HepG2 (cell line): ENCODE data around the gene MIER2. TPM values are rescaled to one million over a fixed set of nuclear protein-coding genes. Genes with fewer than 3 reads are reported as not detected.

Experiments used
- BORCS8-MEF2B ChIP-seq: sonication (generic); formaldehyde crosslinking; IDR thresholded peaks from 2 replicates; pipeline ENCODE4 v1.8.0; 2022; ENCODE audit warnings: mild to moderate bottlenecking, missing genetic modification reagents
- CBFB ChIP-seq: sonication (generic); formaldehyde crosslinking; IDR thresholded peaks from 2 replicates; pipeline ENCODE4 v1.4.0; 2020; ENCODE audit warnings: missing genetic modification reagents
- CCDC6 ChIP-seq: sonication (generic); formaldehyde crosslinking; IDR thresholded peaks from 2 replicates; pipeline ENCODE4 v1.8.1; 2022; ENCODE audit warnings: mild to moderate bottlenecking, missing genetic modification reagents, moderate library complexity
- CTCF ChIP-seq: sonication (generic); formaldehyde crosslinking; IDR thresholded peaks from 2 replicates; pipeline ENCODE4 v1.5.0; 2020; ENCODE audit warnings: mild to moderate bottlenecking, missing genetic modification reagents, moderate library complexity
- FOSL2 ChIP-seq: sonication (generic); formaldehyde crosslinking; IDR thresholded peaks from 2 replicates; pipeline ENCODE4 v1.4.0; 2020; ENCODE audit warnings: missing genetic modification reagents
- KDM3A ChIP-seq: IDR thresholded peaks from 2 replicates; pipeline ENCODE4 v1.6.1; 2018; ENCODE audit warnings: low read depth, missing compliant biosample characterization
- MAZ ChIP-seq, 2 experiments: sonication (generic) in 1 of 2; formaldehyde crosslinking in 1 of 2; IDR thresholded peaks; 2 replicates each; pipeline versions ENCODE4 v1.5.0 to v1.6.1; 2012 to 2020; ENCODE audit warnings: low read depth in 2 of 2, mild to moderate bottlenecking in 2 of 2, borderline replicate concordance in 1 of 2, improper control_type of control experiment in 1 of 2, low read length in 1 of 2, missing genetic modification reagents in 1 of 2, moderate library complexity in 1 of 2
- PATZ1 ChIP-seq: sonication (generic); formaldehyde crosslinking; IDR thresholded peaks from 2 replicates; pipeline ENCODE4 v1.4.0; 2020; ENCODE audit warnings: missing genetic modification reagents
- RCOR2 ChIP-seq: IDR thresholded peaks from 2 replicates; pipeline ENCODE4 v1.6.1; 2016; ENCODE audit warnings: missing biosample characterization, missing genetic modification reagents
- TEAD2 ChIP-seq: sonication (generic); formaldehyde crosslinking; IDR thresholded peaks from 2 replicates; pipeline ENCODE4 v1.9.0; 2021; ENCODE audit warnings: missing genetic modification reagents
- THRA ChIP-seq: sonication (generic); formaldehyde crosslinking; IDR thresholded peaks from 2 replicates; pipeline ENCODE4 v1.4.0; 2020; ENCODE audit warnings: missing genetic modification reagents, borderline replicate concordance
- ZBTB4 ChIP-seq: sonication (generic); formaldehyde crosslinking; IDR thresholded peaks from 2 replicates; pipeline ENCODE4 v1.4.0; 2020; ENCODE audit warnings: missing genetic modification reagents, mild to moderate bottlenecking, borderline replicate concordance
- ZNF609 ChIP-seq: sonication (generic); formaldehyde crosslinking; IDR thresholded peaks from 2 replicates; pipeline ENCODE4 v1.4.0; 2020; ENCODE audit warnings: mild to moderate bottlenecking, missing genetic modification reagents, borderline replicate concordance
- polyA plus RNA-seq, 8 experiments: library from polyadenylated mRNA; depleted of rRNA in 3 of 8; stranded (reverse) in 7 of 8; unstranded in 1 of 8; fragments of >200 nt; fragmentation: Illumina TruSeq in 4 of 8; extraction: Trizol in 4 of 8; gene quantifications; 2 replicates each; pipeline versions ENCODE4 v1.2.1 to v1.2.3, GENCODE V29; 2011 to 2016; ENCODE audit warnings: low read depth in 4 of 8, missing spikeins in 1 of 8, mixed read lengths in 1 of 8; ENCODE audit not compliant: insufficient read depth in 1 of 8
- total RNA-seq, 5 experiments: library from RNA; depleted of rRNA; stranded (reverse); fragments of >200 nt; fragmentation: Illumina TruSeq; extraction: Trizol; gene quantifications; 2 replicates each; pipeline ENCODE4 v1.2.3, GENCODE V29; 2016; ENCODE audit warnings: low read depth in 1 of 5

Gene MIER2
- total and polyA plus RNA-seq, 2 of the 13 experiments (the other 11 are each of a cell fraction or from before 2014, with no cell fraction given) = 9.6 to 25.7 TPM

GRCh38 chr19:383922-384798 lies 39.6 kb upstream of the MIER2 start (continued):
- TF ChIP-seq CTCF (peak; percentile 86), CCDC6 (CRISPR knock-in tag) (no peak), CBFB (0 out of 2 replicates have a peak, but pooled peaks have one; percentile 22), TEAD2 (CRISPR knock-in tag) (no peak), THRA (CRISPR knock-in tag) (no peak), KDM3A (no peak), BORCS8-MEF2B (CRISPR knock-in tag) (no peak), ZNF609 (CRISPR knock-in tag) (no peak), RCOR2 (CRISPR knock-in tag) (no peak), MAZ (IDR thresholded peaks at IDR 0.05; ENCODE audit: borderline replicate concordance, low read depth, low read length) (peak; percentile 46; the same call in 1 of the 2 replicates), MAZ (CRISPR knock-in tag; IDR thresholded peaks at IDR 0.05; ENCODE audit: low read depth) (no peak), ZBTB4 (0 out of 2 replicates have a peak, but pooled peaks have one; percentile 35), PATZ1 (peak; percentile 39; the same call in 1 of the 2 replicates), FOSL2 (no peak)
